Psoas muscle (tissue), 8 donors: ENCODE data around the gene KRTAP9-7. TPM values are rescaled to one million over a fixed set of nuclear protein-coding genes. Genes with fewer than 3 reads are reported as not detected.

Experiments used
- ATAC-seq, 4 donors: fragments of 200-7000 bp; cut with Tn5 transposase; one replicate each; pipeline ENCODE4 v1.9.1; 2020; ENCODE audit warnings: moderate library complexity in 3 of 4, mild to moderate bottlenecking in 2 of 4
- DNase-seq, 2 donors: peaks; one replicate each; pipeline ENCODE4 v3.0.0-alpha.2; 2020
- H3K27ac ChIP-seq: fragments of 200-600 bp; one replicate; pipeline ENCODE4 v1.8.0; 2022
- H3K27me3 ChIP-seq, 3 donors: fragments of 200-600 bp in 1 of 3; one replicate each; pipeline versions ENCODE4 v1.6.1 to v1.8.0; 2013 to 2022; ENCODE audit warnings: low read length in 2 of 3, mild to moderate bottlenecking in 2 of 3, moderate library complexity in 1 of 3; ENCODE audit not compliant: insufficient read depth in 3 of 3
- H3K36me3 ChIP-seq, 2 donors: fragments of 200-600 bp in 1 of 2; one replicate each; pipeline versions ENCODE4 v1.6.1 to v1.8.0; 2013 to 2022; ENCODE audit warnings: low read depth in 1 of 2, mild to moderate bottlenecking in 1 of 2, moderate library complexity in 1 of 2; ENCODE audit not compliant: insufficient read depth in 1 of 2
- H3K4me1 ChIP-seq: fragments of 200-600 bp; one replicate; pipeline ENCODE4 v1.8.0; 2022
- H3K4me3 ChIP-seq: fragments of 200-600 bp; one replicate; pipeline ENCODE4 v1.8.0; 2022; ENCODE audit warnings: mild to moderate bottlenecking
- H3K9me3 ChIP-seq: fragments of 200-600 bp; one replicate; pipeline ENCODE4 v1.8.0; 2022
- CTCF ChIP-seq: fragments of 200-600 bp; IDR thresholded peaks from one replicate; pipeline ENCODE4 v1.8.0; 2022; ENCODE audit warnings: antibody characterized with exemption
- WGBS, 3 donors: extraction: QIAGEN DNeasy Blood & Tissue Kit; methylation state at CpG; one replicate each; pipeline versions ENCODE4 v1.1.6 to v1.1.7; 2013; 5-methylcytosine and 5-hydroxymethylcytosine counted together
- intact Hi-C, 2 donors: fragments of 100-400 bp; cut with DNase I; formaldehyde crosslinking; loops; one replicate each; pipeline versions ENCODE4 v1.11.0 to v1.14.2; 2022
- polyA plus RNA-seq, 3 donors: library from polyadenylated mRNA; stranded (reverse); fragments of 200-250 nt; gene quantifications; one replicate each; pipeline ENCODE4 v1.2.3, GENCODE V29; 2013
- total RNA-seq, 4 donors: library from RNA; stranded (reverse); fragmentation: NEBNext Ultra II Directional in 2 of 4; extraction: Animal tissue kit (Norgen Biotek cat#: 25700) in 2 of 4; gene quantifications; one replicate each; pipeline versions ENCODE4 v1.2.1 to v1.2.4, GENCODE V29; 2021 to 2023
- donor health status: healthy with polysubstance abuse.
- donor health status: DM: no; HTN: no; CAD: no; lungs with moderate emphysema.
- donor health status: Bipolar disorder and iron deficiency.
- donor health status: healthy.
- donor health status: DM: yes; HTN: yes; CAD: no.
- donor health status: DM: no; HTN: no; CAD: no.
- donor health status: DM: no; HTN: no; CAD: no.
- donor health status: DM: yes; HTN: yes; CAD: no.

The KRTAP9-7 gene
- total and polyA plus RNA-seq, 7 donors, result not detected

GRCh38 chr17:41284546-41284945 is 9.0 kb downstream of the KRTAP9-7 start:
- ATAC-seq (no peak), DNase-seq (no peak)
- intact Hi-C loops, result no loop called here
- H3K4me3 ChIP-seq, result no peak overlapping the region
- H3K27ac ChIP-seq, result no peak overlapping the region
- TF ChIP-seq CTCF, result no peak
- H3K9me3 ChIP-seq, result no peaks in the 10 kb centered on the region
- H3K4me1 ChIP-seq, result no peaks in the 10 kb centered on the region
- WGBS, 3 donors, result 35 to 45% (median 38%) methylated on average over 2 of the region's 2 CpGs
- H3K36me3 ChIP-seq, result no peaks in the 10 kb centered on the region
- H3K27me3 ChIP-seq, result peaks cover 2 to 17% (median 4%) of the 10 kb centered on the region in 3 donors

- H3K27ac ChIP-seq, result no peak overlapping the region
These were observed 11.6 kb downstream of the KRTAP9-7 start for GRCh38 chr17:41287050-41287449.

GRCh38 chr17:41294016-41294415 is 18.5 kb downstream of the KRTAP9-7 start:
- H3K9me3 ChIP-seq, result no peaks in the 10 kb centered on the region
- no peak for TF ChIP-seq CTCF
- DNase-seq, result no peak
- H3K27me3 ChIP-seq, result peaks cover 0 to 8% (median 2%) of the 10 kb centered on the region in 3 donors
- WGBS, 3 donors, result 56 to 79% (median 61%) methylated on average over 1 of the region's 1 CpG
- H3K4me1 ChIP-seq, result no peaks in the 10 kb centered on the region
- intact Hi-C loops, result no loop called here
- H3K4me3 ChIP-seq, result no peak overlapping the region
- H3K27ac ChIP-seq, result no peak overlapping the region
- no peak for ATAC-seq
- H3K36me3 ChIP-seq, result no peaks in the 10 kb centered on the region

More at GRCh38 chr17:41287050-41287449, 11.6 kb downstream of the KRTAP9-7 start:
- DNase-seq (no peak), ATAC-seq (no peak)
- H3K4me3 ChIP-seq, result no peak overlapping the region
- peaks cover 0 to 16% (median 2%) of the 10 kb centered on the region in 3 donors for H3K27me3 ChIP-seq
- TF ChIP-seq CTCF, result no peak
- H3K4me1 ChIP-seq, result no peaks in the 10 kb centered on the region
- intact Hi-C loops, result no loop called here
- no peaks in the 10 kb centered on the region for H3K36me3 ChIP-seq
- WGBS, 3 donors, result 83 to 88% (median 83%) methylated on average over 3 of the region's 3 CpGs
- no peaks in the 10 kb centered on the region for H3K9me3 ChIP-seq

GRCh38 chr17:41296846-41297245 is 21.3 kb downstream of the KRTAP9-7 start:
- no peak overlapping the region for H3K27ac ChIP-seq
- peaks cover 2 to 9% (median 2%) of the 10 kb centered on the region in 3 donors for H3K27me3 ChIP-seq
- no peaks in the 10 kb centered on the region for H3K36me3 ChIP-seq
- intact Hi-C loops, result no loop called here
- H3K4me3 ChIP-seq, result no peak overlapping the region
- no peaks in the 10 kb centered on the region for H3K4me1 ChIP-seq
- no peak for DNase-seq
- TF ChIP-seq CTCF, result no peak
- H3K9me3 ChIP-seq, result no peaks in the 10 kb centered on the region
- WGBS, 3 donors, result 29 to 55% (median 41%) methylated on average over 1 of the region's 1 CpG
- no peak for ATAC-seq

GRCh38 chr17:41298458-41299135 is 23.1 kb downstream of the KRTAP9-7 start:
- peaks cover 0 to 7% (median 4%) of the 10 kb centered on the region in 3 donors for H3K27me3 ChIP-seq
- ATAC-seq (no peak), DNase-seq (no peak)
- WGBS, 3 donors, result 84 to 87% (median 85%) methylated on average over 20 of the region's 20 CpGs
- no peaks in the 10 kb centered on the region for H3K36me3 ChIP-seq
- H3K4me3 ChIP-seq, result no peak overlapping the region
- no peaks in the 10 kb centered on the region for H3K4me1 ChIP-seq
- no peak for TF ChIP-seq CTCF
- intact Hi-C loops, result no loop called here
- H3K9me3 ChIP-seq, result no peaks in the 10 kb centered on the region
- H3K27ac ChIP-seq, result no peak overlapping the region
